ENCODE measurements around the gene AARS2.

GRCh38 chr6:44258325-44258863, 54.8 kb downstream of the AARS2 start:
- TF ChIP-seq, protein P1, sequence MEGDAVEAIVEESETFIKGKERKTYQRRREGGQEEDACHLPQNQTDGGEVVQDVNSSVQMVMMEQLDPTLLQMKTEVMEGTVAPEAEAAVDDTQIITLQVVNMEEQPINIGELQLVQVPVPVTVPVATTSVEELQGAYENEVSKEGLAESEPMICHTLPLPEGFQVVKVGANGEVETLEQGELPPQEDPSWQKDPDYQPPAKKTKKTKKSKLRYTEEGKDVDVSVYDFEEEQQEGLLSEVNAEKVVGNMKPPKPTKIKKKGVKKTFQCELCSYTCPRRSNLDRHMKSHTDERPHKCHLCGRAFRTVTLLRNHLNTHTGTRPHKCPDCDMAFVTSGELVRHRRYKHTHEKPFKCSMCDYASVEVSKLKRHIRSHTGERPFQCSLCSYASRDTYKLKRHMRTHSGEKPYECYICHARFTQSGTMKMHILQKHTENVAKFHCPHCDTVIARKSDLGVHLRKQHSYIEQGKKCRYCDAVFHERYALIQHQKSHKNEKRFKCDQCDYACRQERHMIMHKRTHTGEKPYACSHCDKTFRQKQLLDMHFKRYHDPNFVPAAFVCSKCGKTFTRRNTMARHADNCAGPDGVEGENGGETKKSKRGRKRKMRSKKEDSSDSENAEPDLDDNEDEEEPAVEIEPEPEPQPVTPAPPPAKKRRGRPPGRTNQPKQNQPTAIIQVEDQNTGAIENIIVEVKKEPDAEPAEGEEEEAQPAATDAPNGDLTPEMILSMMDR (IDR thresholded peaks at IDR 0.05; ENCODE audit: low read length): no peak
- TF ChIP-seq EZH2 (IDR thresholded peaks at IDR 0.05; ENCODE audit: borderline replicate concordance, low read length): no peak

Data from OCI-LY1 (cell line).